Peyer's patch (tissue), 4 donors: ENCODE results near the gene NCAM2.

ENCODE experiments used
- POLR2A ChIP-seq, 2 donors: fragments of 450-650 bp; IDR thresholded peaks; one replicate each; pipeline ENCODE4 v1.5.1; 2017; ENCODE audit warnings: antibody characterized with exemption in 2 of 2, mild to moderate bottlenecking in 2 of 2, moderate library complexity in 2 of 2
- TF ChIP-seq, protein P1 (sequence below), 6 experiments: fragments of 450-650 bp in 4 of 6; fragments of 200-600 bp in 2 of 6; sonication (generic) in 1 of 6; IDR thresholded peaks; one replicate each; pipeline ENCODE4 v1.5.1; 2017 to 2019; ENCODE audit warnings: antibody characterized with exemption in 6 of 6, mild to moderate bottlenecking in 3 of 6, moderate library complexity in 1 of 6

DNA sequence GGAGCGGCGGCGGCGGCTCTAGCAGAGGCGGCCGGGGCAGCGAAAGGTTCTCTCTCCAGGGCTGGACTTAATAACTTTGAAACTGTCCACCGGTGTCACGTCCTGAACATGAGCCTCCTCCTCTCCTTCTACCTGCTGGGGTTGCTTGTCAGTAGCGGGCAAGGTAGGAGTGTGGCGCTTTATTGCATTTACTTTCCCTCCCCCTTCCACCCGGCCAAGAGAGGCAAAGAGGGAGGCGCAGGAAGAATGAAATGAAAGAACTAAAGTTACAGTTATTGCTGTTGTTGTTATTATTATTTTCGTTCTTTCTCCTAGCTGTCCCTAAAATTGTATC is 214 bp downstream of the NCAM2 start:
- TF ChIP-seq, protein P1, sequence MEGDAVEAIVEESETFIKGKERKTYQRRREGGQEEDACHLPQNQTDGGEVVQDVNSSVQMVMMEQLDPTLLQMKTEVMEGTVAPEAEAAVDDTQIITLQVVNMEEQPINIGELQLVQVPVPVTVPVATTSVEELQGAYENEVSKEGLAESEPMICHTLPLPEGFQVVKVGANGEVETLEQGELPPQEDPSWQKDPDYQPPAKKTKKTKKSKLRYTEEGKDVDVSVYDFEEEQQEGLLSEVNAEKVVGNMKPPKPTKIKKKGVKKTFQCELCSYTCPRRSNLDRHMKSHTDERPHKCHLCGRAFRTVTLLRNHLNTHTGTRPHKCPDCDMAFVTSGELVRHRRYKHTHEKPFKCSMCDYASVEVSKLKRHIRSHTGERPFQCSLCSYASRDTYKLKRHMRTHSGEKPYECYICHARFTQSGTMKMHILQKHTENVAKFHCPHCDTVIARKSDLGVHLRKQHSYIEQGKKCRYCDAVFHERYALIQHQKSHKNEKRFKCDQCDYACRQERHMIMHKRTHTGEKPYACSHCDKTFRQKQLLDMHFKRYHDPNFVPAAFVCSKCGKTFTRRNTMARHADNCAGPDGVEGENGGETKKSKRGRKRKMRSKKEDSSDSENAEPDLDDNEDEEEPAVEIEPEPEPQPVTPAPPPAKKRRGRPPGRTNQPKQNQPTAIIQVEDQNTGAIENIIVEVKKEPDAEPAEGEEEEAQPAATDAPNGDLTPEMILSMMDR (IDR thresholded peaks at IDR 0.05), result no peak
- TF ChIP-seq POLR2A (IDR thresholded peaks at IDR 0.05), result no peak
